Stimulated activated CD8-positive, alpha-beta memory T cell treated with anti-CD3 and anti-CD28 coated beads, Interleukin-7, amount 100 ng/mL, for 4 hours (primary cell): ENCODE measurements around the gene ALK.
"Not testable (repeated sequence)": the region's sequence is repeated elsewhere in the genome, so short reads cannot be mapped to it uniquely, and the experiment has no call there.

Experiments used
- DNase-seq, 2 donors: peaks; one replicate each; pipeline ENCODE4 v3.0.0-alpha.2; 2020; ENCODE audit warnings: low read depth in 2 of 2

Gene ALK

DNA sequence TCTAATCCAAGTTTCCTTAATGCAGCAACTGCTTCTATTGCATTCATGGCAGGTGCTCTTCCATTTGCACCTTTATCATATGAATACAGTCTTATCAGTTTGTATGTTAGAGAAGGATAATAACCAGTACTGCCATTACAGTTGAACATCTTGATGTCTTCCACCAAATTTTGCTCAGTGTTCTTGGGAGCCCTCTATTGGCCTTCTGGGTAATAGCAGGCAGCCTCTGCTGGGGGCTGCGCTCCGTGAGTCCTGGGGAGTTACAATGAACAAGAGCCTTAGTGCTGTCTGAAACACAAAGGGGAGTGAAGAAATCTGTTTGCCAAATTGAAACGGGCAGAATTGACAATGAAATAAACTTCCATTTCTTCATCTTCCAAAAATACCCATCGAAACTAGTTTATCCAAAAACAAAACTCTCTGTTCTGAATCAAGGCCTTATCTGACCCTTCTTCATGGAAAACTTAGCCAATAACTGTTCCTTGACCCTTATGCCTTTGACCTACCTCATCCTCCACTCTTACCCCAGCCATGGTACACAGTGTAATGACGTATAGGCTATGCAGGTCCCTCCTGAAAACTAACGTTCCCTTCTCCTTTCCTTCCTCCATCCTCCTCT, 79.9 kb downstream of the ALK start:
- DNase-seq, result no peak

DNA sequence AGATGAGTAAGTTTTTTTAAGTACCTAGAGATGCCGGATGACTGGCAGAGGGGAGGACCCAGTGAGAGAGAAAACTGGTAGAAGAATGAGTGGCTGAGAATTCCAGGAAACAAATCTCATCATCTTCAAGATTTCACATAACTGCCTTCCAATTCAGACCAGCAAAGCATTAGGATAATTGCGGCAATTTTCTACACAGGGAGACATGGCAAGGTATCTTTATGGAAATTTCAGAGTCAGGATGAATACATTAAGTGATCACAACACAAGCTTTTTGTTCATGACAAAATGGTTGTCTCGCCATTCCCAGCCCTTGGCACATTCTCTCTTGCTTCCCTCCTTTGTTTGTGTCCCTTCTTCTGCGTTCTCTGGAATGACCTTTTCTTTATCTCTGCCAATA, 82.1 kb downstream of the ALK start:
- no peak for DNase-seq

DNA sequence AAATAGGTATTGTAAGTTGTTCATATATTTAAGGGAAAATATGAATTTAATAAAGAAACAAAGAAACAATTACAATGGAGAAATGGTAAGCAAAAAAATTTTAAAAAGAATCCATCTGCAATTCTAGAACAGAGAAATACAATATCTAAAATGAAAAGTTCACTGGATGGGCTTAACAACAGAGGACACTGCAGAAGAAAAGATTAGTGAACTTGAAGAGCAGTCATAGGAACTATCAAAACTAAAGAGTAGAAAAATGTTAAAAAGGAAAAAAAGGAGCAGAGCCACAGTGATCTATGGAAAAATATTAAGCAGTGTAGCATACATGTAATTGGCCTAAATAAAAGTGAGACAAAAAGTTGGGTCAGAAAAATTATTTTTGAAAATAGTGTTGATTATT, 83.5 kb downstream of the ALK start:
- DNase-seq, result no peak

DNA sequence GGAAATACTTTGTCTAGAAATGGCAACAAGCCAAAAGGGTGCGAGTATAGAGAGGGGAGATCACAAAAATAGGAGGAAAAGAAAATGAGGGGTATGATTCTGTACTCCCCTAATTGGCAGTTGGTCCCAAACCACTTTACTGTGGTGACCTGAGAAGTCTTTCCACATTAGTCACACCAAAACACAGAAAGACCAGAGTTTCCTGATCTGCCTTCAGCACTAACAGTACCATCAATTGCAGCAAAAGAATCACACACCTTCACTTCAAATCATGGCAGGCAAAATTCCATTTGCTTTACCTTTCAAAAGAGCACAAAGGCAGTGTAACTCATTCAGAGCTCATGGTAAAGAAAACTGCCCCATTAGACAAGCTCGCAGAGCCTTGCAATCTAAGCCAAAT, 86.8 kb downstream of the ALK start:
- no peak for DNase-seq

DNA sequence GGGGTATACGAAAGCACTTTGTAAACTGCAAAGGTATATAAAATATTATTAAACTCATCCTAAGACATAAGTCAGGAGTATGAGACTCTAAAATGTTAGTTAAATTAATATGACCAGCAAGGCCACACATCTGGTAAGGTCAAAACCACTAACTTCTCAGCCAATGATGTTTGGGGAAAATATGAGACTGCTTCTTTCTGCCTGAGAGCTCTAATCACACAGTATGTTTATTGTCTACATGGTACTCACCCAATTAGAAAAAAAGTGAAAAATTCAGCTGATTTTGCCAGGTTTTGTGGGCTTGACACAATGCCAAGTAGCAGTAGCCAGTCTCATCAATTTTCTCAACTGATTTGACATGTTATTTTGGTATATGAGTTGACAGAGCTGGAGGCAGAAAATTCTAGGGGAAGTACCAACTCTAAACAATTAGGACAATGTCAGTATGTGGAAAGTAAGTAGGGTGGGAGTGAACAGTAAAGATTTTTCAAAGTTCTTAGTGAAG, 87.3 kb downstream of the ALK start:
- no peak for DNase-seq

DNA sequence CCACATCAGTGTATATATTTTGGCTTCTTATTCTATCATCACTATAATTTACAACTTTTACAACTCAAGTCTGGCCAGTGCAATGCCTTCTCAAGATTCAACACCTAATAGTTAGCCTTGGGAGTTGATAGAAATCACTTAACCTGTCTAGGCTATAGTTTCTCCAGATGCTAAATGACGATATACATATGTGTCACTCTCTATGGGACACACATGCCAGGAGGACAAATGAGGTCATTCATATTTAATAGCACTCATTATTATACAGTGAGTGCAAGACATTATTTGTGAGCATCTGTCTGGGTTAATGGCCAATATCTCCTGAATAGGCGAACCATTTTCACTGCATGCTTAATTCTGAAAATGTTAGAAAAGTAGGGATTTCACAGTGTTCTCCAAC, 89.8 kb downstream of the ALK start:
- DNase-seq, result no peak

DNA sequence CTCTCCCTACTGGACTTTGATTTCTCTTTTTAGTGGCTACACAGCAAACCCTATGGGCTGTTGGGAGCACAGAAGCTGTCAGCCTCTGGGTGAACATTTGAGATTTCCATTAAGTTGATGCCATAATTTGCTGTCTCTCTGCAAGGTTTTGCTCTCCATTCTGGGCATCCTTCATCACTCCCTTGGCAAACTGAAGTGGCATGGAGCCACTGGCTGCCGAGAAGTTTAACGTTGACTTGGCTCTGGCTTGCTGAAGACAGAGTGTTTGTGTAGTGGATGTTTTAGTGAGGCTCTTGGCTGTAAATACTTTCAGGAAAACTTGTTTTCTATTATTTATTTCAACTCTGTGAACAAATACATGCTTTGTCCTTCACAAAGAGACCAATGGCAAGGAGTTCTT, 91.5 kb downstream of the ALK start:
- no peak for DNase-seq

DNA sequence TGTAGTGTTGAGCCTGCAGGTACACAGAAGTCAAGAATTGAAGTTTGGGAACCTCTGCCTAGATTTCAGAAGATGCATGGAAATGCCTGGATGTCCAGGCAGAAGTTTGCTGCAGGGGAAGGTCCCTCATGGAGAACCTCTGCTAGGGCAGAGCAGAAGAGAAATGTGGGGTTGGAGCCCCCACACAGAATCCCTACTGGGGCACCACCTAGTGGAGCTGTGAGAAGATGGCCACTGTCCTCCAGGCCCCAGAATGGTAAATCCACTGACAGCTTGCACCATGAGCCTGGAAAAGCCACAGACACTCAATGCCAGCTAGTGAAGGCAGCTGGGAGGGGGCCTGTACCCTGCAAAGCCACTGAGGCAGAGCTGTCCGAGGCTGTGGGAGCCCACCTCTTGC, 97.2 kb downstream of the ALK start:
- not testable (repeated sequence) for DNase-seq

DNA sequence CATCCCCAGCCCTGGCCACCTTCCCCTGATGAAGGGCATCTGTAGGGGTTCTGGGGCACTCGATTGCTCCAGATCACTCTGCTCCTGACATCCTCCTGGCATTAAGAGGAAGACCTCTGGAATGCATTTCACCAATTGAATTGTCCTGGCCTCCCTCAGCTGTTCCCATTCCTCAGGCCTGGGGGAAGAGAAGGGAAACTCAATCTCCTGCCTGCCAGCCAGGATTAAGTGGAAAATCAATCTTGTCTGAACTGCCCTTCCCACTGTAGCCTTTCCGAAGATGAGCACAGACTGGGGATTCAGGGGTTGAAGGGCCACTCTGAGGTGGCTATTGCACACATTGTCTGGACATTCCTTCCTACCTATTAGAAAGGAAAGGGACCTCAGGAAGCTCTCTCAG, 99.8 kb downstream of the ALK start:
- no peak for DNase-seq

DNA sequence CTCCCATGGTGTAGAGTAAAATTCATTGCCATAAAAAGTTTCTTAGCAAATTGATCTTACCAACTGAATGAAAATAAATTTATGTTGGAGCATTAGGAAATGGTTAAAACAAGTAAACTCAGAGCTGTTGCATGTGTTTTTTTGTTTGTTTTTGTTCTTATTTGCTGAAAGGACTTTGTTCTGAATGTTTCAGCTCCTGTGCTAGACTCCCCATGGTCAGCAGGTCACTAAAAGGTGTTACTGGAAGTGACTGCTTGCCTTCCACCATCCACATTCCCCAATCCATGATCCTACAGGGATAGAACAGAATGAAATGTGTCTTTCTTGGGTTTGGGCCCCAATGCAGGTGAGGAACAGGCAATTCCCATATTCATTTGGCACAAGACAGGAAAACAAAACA, 101.8 kb downstream of the ALK start:
- no peak for DNase-seq

DNA sequence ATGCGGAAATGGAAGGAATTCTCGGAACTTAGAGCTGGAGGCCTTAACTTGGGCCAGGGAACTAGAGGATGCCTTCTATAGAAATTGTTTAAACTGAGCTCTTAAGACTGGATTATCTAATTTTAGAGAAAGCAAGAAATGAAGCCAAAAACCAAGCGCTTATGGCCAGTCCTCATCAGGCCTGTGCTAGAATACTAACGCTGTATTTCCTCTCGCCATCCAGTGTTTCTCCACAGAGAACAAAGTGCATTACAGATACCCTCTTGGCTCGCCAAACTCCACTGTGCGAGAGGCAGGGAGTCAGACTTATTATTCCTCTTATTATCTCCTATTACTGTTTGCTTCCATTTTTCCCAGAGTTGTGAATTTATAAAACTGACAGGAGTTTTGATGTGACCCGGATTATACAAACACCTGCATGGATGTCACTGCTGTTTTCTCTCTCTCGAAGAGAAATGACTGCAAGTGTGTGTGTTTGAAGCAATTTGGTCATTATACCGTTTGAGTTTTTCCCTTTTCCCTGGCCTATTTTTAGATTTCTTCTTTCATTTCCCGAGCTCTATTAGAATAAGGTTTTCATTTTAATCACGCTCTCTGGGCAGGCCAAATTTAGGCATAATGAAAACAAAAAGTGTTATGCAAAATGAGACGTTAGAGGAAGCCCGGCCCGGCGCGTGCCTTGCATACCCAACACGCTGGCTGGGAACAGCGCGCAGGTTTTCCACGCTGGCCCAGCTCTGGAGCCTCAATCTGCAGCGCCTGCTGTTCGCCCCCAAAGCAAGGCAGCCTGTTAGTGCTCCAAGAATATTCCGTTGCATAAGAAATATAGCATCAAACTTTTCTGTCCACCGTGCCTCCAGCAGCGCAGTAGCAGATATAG, 103.3 kb downstream of the ALK start:
- DNase-seq, result no peak

DNA sequence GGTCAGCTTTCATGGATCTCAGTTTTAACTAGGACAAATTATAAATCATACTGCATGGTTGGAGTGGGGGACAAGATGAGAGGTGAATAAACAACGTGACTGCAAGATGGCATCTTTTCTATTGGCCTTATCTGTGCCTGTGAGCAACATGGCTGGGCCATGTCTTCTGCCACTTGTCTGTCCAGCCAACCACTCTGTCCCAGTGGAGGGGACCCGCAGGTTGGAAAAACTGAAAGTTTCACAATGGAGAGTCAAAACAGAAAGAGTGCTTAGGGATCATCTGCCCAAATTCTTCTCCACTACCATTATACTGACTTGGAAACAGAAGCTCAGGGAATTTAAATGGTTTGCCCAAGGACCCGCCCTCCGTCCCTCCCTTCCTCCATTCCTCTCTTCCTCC, 104.1 kb downstream of the ALK start:
- no peak for DNase-seq

DNA sequence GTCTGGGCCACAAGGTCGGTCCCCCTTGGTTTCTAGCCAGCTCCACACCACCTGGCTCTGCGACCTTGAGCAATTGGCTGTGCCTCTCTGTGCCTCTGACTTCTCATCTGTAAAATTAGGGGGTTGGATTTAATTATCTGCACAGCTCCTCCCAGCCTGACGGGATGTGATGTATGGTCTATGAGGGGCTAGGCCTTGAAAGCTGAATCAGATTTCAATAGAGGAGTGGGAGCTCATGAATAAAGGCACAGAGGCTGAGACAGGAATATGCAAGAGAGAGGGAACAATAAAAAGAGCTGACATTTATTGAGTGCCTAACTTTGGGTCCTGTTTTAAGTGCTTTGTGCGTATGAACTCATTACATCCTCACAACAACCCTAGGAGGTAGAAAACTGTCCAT, 104.7 kb downstream of the ALK start:
- no peak for DNase-seq

DNA sequence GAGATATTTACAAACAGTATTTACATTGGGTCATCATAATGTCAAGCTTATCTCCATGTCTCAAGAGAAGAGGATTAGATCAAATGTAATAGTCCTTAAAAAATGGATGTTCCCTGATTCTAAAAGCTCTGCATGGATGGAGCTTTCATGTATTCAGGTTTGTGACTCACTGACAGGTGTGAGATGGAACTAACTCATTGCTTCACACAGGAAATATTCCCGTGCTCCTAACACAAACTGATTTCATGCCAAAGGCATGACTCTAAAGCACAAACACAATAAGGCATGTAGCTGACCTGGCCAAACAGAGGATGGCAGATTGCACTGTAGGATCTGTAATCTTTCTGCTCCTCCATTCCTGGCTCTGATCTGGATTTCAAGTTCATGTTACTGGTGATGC, 110.0 kb downstream of the ALK start:
- no peak for DNase-seq

DNA sequence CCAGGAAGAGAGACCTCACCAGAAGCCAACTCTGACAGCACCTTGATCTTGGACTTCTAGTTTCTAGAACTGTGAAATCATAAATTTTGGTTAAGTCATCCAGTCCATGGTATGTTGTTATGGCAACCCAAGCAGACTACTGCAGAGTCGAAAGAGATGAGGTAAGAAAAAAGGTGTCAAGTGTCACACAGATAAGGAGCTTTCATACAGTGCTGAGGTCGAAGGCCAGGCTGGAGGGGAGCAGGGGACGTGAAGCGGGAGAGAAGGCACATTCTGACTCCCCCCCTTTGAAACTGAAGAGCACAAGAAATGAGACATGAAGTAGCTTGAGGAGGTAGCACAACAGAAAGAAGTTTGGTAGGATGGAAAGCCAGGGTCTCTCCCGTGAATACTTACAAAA, 110.4 kb downstream of the ALK start:
- no peak for DNase-seq

DNA sequence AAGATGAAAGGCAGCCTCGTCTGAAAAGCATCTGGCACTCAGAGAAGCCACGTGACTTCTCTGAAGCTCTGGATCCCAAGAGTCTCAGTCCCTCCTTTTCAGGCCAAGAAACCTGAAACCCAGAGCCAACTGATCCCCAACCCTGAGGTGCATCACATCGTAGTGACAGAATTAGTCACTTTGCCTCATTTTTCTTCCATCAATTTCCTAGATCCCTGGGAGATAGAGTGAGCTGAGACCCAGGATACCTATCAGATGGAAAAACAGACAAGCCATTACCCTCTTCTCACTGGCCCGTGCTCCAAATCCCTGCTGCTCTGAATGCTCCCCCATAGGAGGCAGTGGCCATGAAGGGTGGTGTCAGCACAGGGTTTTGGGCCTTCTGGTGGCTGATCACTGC, 113.1 kb downstream of the ALK start:
- no peak for DNase-seq

DNA sequence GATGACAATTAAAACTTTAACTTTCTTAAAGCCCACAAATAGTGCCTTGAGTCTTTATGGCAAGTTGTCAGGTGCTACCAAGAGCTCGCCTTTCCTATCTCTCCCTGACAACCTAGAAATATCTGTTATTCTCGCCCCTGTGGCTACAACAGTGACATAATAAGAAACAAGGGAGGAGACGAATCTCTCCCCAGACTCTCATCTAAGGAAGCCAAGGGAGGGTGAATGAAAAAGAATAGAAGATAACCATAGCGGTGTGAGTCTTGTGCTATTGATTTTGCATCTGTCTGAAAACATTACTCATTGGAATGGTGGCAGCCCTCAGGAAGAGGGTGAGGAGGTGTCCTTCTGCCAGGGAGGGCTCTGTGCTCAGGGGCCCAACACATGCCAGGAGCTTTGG, 114.3 kb downstream of the ALK start:
- DNase-seq, result no peak

DNA sequence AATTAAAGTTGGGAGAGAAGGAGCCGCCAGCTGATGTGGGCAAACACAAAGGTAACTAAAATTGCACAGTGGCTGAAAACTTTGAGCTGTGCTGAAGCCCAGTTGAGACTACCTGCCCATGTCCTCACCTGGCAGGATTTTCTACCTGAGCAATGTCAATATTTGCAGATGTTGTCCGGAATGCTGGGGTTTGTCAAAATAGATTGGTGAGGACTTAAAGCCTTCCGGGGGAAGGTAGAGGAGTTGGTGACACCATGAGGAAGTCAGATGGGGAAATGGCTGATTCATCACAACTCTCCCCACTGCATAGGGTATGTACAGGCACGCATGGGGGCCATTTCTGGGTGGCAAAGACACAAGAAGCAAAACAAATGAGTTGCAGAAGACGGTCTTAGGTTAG, 114.9 kb downstream of the ALK start:
- no peak for DNase-seq

DNA sequence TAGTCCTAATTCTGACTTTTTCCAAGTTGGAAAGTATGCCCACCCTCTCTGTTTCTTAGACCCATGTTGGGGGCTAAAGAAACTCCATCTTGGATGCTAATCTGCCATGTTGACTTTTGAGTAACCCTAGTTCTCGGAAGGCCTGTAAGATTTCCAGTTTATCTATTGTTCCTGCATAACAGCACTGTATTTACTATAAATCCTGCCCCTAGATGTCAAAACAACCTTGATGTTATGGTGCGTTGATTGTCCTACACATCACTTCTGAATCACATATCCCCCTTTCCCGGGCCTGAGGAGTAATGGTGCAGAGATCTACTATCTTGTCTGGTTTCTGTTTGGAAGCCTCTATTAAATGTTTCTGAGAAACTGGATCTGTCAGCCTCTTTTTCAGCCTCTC, 116.7 kb downstream of the ALK start:
- no peak for DNase-seq

DNA sequence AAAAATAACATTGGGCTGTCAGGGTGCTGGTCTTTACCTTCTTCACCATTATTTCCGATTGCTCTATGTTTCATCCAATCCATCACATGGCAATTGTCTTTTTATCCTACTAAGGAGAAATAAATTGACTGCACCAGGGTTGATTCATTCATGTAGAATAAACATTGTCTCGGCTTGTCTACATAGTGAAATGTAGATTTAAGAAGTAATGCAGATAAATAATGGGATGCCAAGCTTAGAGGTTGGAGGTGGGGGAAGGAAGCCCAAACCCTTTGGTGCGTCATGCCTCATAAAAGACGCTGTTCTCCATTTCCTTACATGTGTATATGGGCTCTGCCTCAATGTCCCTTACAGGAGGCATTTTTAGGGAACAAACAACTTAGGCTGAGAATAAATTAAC, 117.8 kb downstream of the ALK start:
- DNase-seq, result no peak

DNA sequence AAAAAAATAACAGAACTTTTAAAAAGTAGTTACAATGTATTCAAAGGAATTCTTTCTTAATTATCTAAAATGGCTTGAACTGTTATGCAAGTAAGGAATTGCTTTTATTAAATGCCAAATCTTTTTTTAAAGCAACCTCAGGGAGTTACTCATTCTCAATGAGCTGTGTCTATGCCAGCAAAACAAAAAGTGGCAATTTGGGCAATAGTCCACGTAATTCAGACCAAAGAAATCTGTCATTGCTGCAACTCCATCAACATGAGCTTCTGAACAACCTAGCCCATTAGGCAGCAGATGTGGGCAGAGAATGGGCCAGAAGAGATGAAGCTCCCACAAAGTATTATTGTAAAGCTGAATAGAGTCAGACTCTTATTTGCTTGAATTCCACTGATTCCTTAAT, 118.4 kb downstream of the ALK start:
- no peak for DNase-seq

DNA sequence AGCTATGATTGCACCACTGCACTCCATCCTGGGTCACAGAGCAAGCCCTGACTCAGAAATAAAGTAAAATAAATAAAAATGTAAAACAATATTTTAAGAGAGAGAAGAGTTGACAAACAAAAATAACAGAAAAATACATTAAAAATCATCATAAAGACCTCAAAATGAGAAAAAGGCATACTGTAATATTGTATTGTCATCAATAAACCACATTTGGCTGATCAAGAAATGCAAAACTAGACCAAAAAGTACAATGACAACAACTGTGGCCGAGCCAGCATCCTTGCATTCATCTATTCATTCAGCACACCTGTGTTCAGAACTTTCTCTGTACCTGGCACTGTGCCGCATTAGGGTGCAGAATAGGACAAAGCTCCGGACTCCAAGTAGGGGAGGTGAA, 121.8 kb downstream of the ALK start:
- DNase-seq, result no peak

DNA sequence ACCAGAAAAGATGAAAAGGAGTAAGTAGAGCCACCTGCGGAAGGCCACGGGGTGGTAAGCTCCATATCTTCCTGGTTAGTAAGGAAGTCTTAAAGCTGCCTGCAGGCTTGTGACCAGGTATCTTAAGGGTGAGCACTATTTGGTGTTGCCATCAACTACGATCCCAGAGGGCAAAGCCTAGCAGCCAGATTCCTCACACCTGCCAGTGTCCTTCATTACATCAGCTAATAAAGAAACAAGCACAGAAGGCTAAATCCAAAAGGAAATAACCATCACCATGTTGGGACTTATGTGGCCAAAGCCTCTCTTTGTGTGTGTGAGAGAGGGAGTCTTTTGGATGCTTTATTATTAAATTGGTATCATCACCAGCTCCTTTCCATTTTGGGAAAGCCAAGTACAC, 123.5 kb downstream of the ALK start:
- DNase-seq, result no peak

DNA sequence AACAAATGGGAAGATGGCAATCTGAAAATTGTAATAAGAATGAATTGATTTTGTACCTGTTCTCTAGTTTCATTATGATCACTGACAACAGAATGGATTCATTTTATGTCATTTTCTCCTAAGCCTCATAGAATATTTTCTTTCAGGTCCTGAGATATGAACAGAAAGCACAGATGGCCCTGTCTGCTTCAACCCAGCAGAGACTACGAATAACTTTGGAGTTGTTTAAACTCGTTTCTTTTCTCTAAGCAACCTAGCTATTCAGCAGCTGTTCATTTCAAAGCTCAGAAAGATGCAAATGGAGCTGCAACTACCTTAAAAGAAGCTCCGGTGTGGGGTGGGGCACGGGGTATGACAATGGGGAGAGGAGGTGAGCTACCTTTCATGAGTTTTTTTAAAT, 124.9 kb downstream of the ALK start:
- no peak for DNase-seq
